HUES64 (cell line): ENCODE results near the gene PMM1.

Experiments used
- H3K27ac ChIP-seq: 2 replicates; pipeline ENCODE4 v1.7.0; 2013; ENCODE audit warnings: low read depth, low read length, inconsistent platforms
- H3K27me3 ChIP-seq: 2 replicates; pipeline ENCODE4 v1.6.1; 2013; ENCODE audit warnings: mild to moderate bottlenecking, low read length; ENCODE audit not compliant: insufficient read depth
- H3K36me3 ChIP-seq: 2 replicates; pipeline ENCODE4 v1.6.1; 2013; ENCODE audit warnings: mild to moderate bottlenecking, low read length; ENCODE audit not compliant: insufficient read depth
- H3K4me1 ChIP-seq: 2 replicates; pipeline ENCODE4 v1.6.1; 2013; ENCODE audit warnings: mild to moderate bottlenecking, low read length, moderate library complexity; ENCODE audit not compliant: insufficient read depth
- H3K4me3 ChIP-seq: 2 replicates; pipeline ENCODE4 v1.5.1; 2013; ENCODE audit warnings: mild to moderate bottlenecking, low read length, moderate library complexity
- H3K9ac ChIP-seq: 2 replicates; pipeline ENCODE4 v1.6.1; 2013; ENCODE audit warnings: mild to moderate bottlenecking, low read depth, low read length
- H3K9me3 ChIP-seq: 2 replicates; pipeline ENCODE4 v1.6.1; 2013; ENCODE audit warnings: low read depth, low read length; ENCODE audit not compliant: insufficient read depth
- WGBS: fragments of 150-250, 120-280 bp; methylation state at CpG from one replicate; pipeline ENCODE4 v1.1.7; 2013; ENCODE audit warnings: missing lambda C conversion rate; 5-methylcytosine and 5-hydroxymethylcytosine counted together

Gene PMM1

GRCh38 chr22:41537203-41537602 lies 52.4 kb downstream of the PMM1 start:
- Histone ChIP-seq H3K27me3 (no peaks in the 10 kb centered on the region), H3K9ac (no peak overlapping the region), H3K36me3 (peaks cover 37% of the 10 kb centered on the region)

GRCh38 chr22:41535244-41535643 lies 54.4 kb downstream of the PMM1 start:
- WGBS: 87% methylated on average over 5 of the region's 5 CpGs
- Histone ChIP-seq H3K36me3 (peaks cover 49% of the 10 kb centered on the region), H3K9me3 (no peaks in the 10 kb centered on the region), H3K4me3 (no peak overlapping the region), H3K27ac (no peak overlapping the region), H3K9ac (no peak overlapping the region), H3K27me3 (no peaks in the 10 kb centered on the region), H3K4me1 (no peaks in the 10 kb centered on the region)

More at GRCh38 chr22:41537203-41537602, 52.4 kb downstream of the PMM1 start:
- no peak overlapping the region for H3K27ac ChIP-seq
- 92% methylated on average over 3 of the region's 3 CpGs for WGBS
- no peaks in the 10 kb centered on the region for H3K4me1 ChIP-seq
- H3K9me3 ChIP-seq: no peaks in the 10 kb centered on the region
- H3K4me3 ChIP-seq: no peak overlapping the region

- H3K9me3 ChIP-seq: no peaks in the 10 kb centered on the region
- H3K4me3 ChIP-seq: no peak overlapping the region
- no peaks in the 10 kb centered on the region for H3K4me1 ChIP-seq
- no peak overlapping the region for H3K27ac ChIP-seq
- 93% methylated on average over 8 of the region's 8 CpGs for WGBS
- peaks cover 45% of the 10 kb centered on the region for H3K36me3 ChIP-seq
- no peak overlapping the region for H3K9ac ChIP-seq
- no peaks in the 10 kb centered on the region for H3K27me3 ChIP-seq
These were observed 55.4 kb downstream of the PMM1 start for GRCh38 chr22:41534219-41534618.

- H3K27ac ChIP-seq: peak overlapping the region; percentile 65; the same call in 1 of the 2 replicates
- no peak overlapping the region for H3K9ac ChIP-seq
- no peaks in the 10 kb centered on the region for H3K27me3 ChIP-seq
- no peak overlapping the region for H3K4me3 ChIP-seq
- H3K4me1 ChIP-seq: no peaks in the 10 kb centered on the region
- peaks cover 50% of the 10 kb centered on the region for H3K36me3 ChIP-seq
- 67% methylated on average over 19 of the region's 19 CpGs for WGBS
- H3K9me3 ChIP-seq: no peaks in the 10 kb centered on the region
These were observed 56.5 kb downstream of the PMM1 start for GRCh38 chr22:41532908-41533825.

GRCh38 chr22:41531715-41532477 lies 57.7 kb downstream of the PMM1 start:
- Histone ChIP-seq H3K4me3 (no peak overlapping the region), H3K36me3 (peaks cover 58% of the 10 kb centered on the region), H3K9me3 (no peaks in the 10 kb centered on the region), H3K9ac (no peak overlapping the region), H3K4me1 (no peaks in the 10 kb centered on the region), H3K27ac (peak overlapping the region; percentile 65; the same call in 1 of the 2 replicates), H3K27me3 (no peaks in the 10 kb centered on the region)
- WGBS: 96% methylated on average over 17 of the region's 17 CpGs

- peaks cover 65% of the 10 kb centered on the region for H3K36me3 ChIP-seq
- H3K27ac ChIP-seq: no peak overlapping the region
- no peaks in the 10 kb centered on the region for H3K9me3 ChIP-seq
- 95% methylated on average over 18 of the region's 18 CpGs for WGBS
- no peaks in the 10 kb centered on the region for H3K27me3 ChIP-seq
- no peak overlapping the region for H3K4me3 ChIP-seq
- H3K9ac ChIP-seq: no peak overlapping the region
- H3K4me1 ChIP-seq: no peaks in the 10 kb centered on the region
These were observed 58.5 kb downstream of the PMM1 start for GRCh38 chr22:41530890-41531714.

GRCh38 chr22:41528938-41529561 lies 60.6 kb downstream of the PMM1 start:
- Histone ChIP-seq H3K27me3 (no peaks in the 10 kb centered on the region), H3K4me1 (no peaks in the 10 kb centered on the region), H3K9me3 (no peaks in the 10 kb centered on the region), H3K36me3 (peaks cover 79% of the 10 kb centered on the region), H3K4me3 (no peak overlapping the region), H3K9ac (no peak overlapping the region), H3K27ac (no peak overlapping the region)
- 95% methylated on average over 13 of the region's 13 CpGs for WGBS

GRCh38 chr22:41528132-41528766 lies 61.4 kb downstream of the PMM1 start:
- H3K27me3 ChIP-seq: no peaks in the 10 kb centered on the region
- peaks cover 86% of the 10 kb centered on the region for H3K36me3 ChIP-seq
- no peaks in the 10 kb centered on the region for H3K4me1 ChIP-seq
- H3K27ac ChIP-seq: no peak overlapping the region
- WGBS: 96% methylated on average over 16 of the region's 16 CpGs
- no peaks in the 10 kb centered on the region for H3K9me3 ChIP-seq
- no peak overlapping the region for H3K4me3 ChIP-seq
- H3K9ac ChIP-seq: no peak overlapping the region
